ENCODE results near the gene IGF1R.
A peak's percentile ranks its signal among the peaks of the same experiment; 100 is the strongest.

IGF1R gene

GRCh38 chr15:98841419-98841970 lies 193.2 kb downstream of the IGF1R start:
- Histone ChIP-seq H3K4me1 (ENCODE audit: control insufficient read depth, insufficient read depth, low read length) (peaks cover 23% of the 10 kb centered on the region), H3K36me3 (ENCODE audit: control insufficient read depth, insufficient read depth, low read length) (no peaks in the 10 kb centered on the region), H3K9ac (ENCODE audit: low read depth, low read length) (no peak overlapping the region), H3K27me3 (ENCODE audit: control insufficient read depth, insufficient read depth, low read length) (no peaks in the 10 kb centered on the region), H3K4me3 (ENCODE audit: low read depth, low read length) (no peak overlapping the region), H3K9me3 (ENCODE audit: control insufficient read depth, insufficient read depth, low read length) (no peaks in the 10 kb centered on the region)

- H3K36me3 ChIP-seq (ENCODE audit: control insufficient read depth, insufficient read depth, low read length): no peaks in the 10 kb centered on the region
These were observed 194.0 kb downstream of the IGF1R start for GRCh38 chr15:98842192-98842972.

GRCh38 chr15:98842973-98843285 lies 194.6 kb downstream of the IGF1R start:
- Histone ChIP-seq H3K9me3 (ENCODE audit: control insufficient read depth, insufficient read depth, low read length) (no peaks in the 10 kb centered on the region), H3K4me3 (ENCODE audit: low read depth, low read length) (no peak overlapping the region), H3K36me3 (ENCODE audit: control insufficient read depth, insufficient read depth, low read length) (no peaks in the 10 kb centered on the region), H3K9ac (ENCODE audit: low read depth, low read length) (no peak overlapping the region), H3K27me3 (ENCODE audit: control insufficient read depth, insufficient read depth, low read length) (no peaks in the 10 kb centered on the region), H3K4me1 (ENCODE audit: control insufficient read depth, insufficient read depth, low read length) (peaks cover 23% of the 10 kb centered on the region)

More at GRCh38 chr15:98842192-98842972, 194.0 kb downstream of the IGF1R start:
- Histone ChIP-seq H3K9ac (ENCODE audit: low read depth, low read length) (no peak overlapping the region), H3K4me3 (ENCODE audit: low read depth, low read length) (no peak overlapping the region), H3K4me1 (ENCODE audit: control insufficient read depth, insufficient read depth, low read length) (peaks cover 23% of the 10 kb centered on the region), H3K27me3 (ENCODE audit: control insufficient read depth, insufficient read depth, low read length) (no peaks in the 10 kb centered on the region), H3K9me3 (ENCODE audit: control insufficient read depth, insufficient read depth, low read length) (no peaks in the 10 kb centered on the region)

GRCh38 chr15:98843844-98844243 lies 195.5 kb downstream of the IGF1R start:
- Histone ChIP-seq H3K9me3 (ENCODE audit: control insufficient read depth, insufficient read depth, low read length) (no peaks in the 10 kb centered on the region), H3K36me3 (ENCODE audit: control insufficient read depth, insufficient read depth, low read length) (no peaks in the 10 kb centered on the region), H3K4me1 (ENCODE audit: control insufficient read depth, insufficient read depth, low read length) (peaks cover 23% of the 10 kb centered on the region), H3K9ac (ENCODE audit: low read depth, low read length) (no peak overlapping the region), H3K27me3 (ENCODE audit: control insufficient read depth, insufficient read depth, low read length) (no peaks in the 10 kb centered on the region), H3K4me3 (ENCODE audit: low read depth, low read length) (no peak overlapping the region)

- Histone ChIP-seq H3K9ac (ENCODE audit: low read depth, low read length) (no peak overlapping the region), H3K36me3 (ENCODE audit: control insufficient read depth, insufficient read depth, low read length) (no peaks in the 10 kb centered on the region), H3K27me3 (ENCODE audit: control insufficient read depth, insufficient read depth, low read length) (no peaks in the 10 kb centered on the region), H3K4me1 (ENCODE audit: control insufficient read depth, insufficient read depth, low read length) (peaks cover 23% of the 10 kb centered on the region), H3K4me3 (ENCODE audit: low read depth, low read length) (no peak overlapping the region), H3K9me3 (ENCODE audit: control insufficient read depth, insufficient read depth, low read length) (no peaks in the 10 kb centered on the region)
These were observed 195.9 kb downstream of the IGF1R start for GRCh38 chr15:98844261-98844660.

GRCh38 chr15:98845138-98845884 lies 197.0 kb downstream of the IGF1R start:
- Histone ChIP-seq H3K27me3 (ENCODE audit: control insufficient read depth, insufficient read depth, low read length) (no peaks in the 10 kb centered on the region), H3K9ac (ENCODE audit: low read depth, low read length) (no peak overlapping the region), H3K36me3 (ENCODE audit: control insufficient read depth, insufficient read depth, low read length) (no peaks in the 10 kb centered on the region), H3K4me3 (ENCODE audit: low read depth, low read length) (no peak overlapping the region), H3K4me1 (ENCODE audit: control insufficient read depth, insufficient read depth, low read length) (peaks cover 24% of the 10 kb centered on the region), H3K9me3 (ENCODE audit: control insufficient read depth, insufficient read depth, low read length) (no peaks in the 10 kb centered on the region)

- no peaks in the 10 kb centered on the region for H3K9me3 ChIP-seq (ENCODE audit: control insufficient read depth, insufficient read depth, low read length)
- no peak overlapping the region for H3K9ac ChIP-seq (ENCODE audit: low read depth, low read length)
- no peaks in the 10 kb centered on the region for H3K36me3 ChIP-seq (ENCODE audit: control insufficient read depth, insufficient read depth, low read length)
- no peaks in the 10 kb centered on the region for H3K27me3 ChIP-seq (ENCODE audit: control insufficient read depth, insufficient read depth, low read length)
- peak overlapping the region; percentile 50 for H3K4me3 ChIP-seq (ENCODE audit: low read depth, low read length)
- peaks cover 31% of the 10 kb centered on the region for H3K4me1 ChIP-seq (ENCODE audit: control insufficient read depth, insufficient read depth, low read length)
These were observed 202.7 kb downstream of the IGF1R start for GRCh38 chr15:98850961-98851572.

GRCh38 chr15:98853161-98853560 lies 204.8 kb downstream of the IGF1R start:
- peak overlapping the region; percentile 64 for H3K4me3 ChIP-seq (ENCODE audit: low read depth, low read length)
- H3K27me3 ChIP-seq (ENCODE audit: control insufficient read depth, insufficient read depth, low read length): no peaks in the 10 kb centered on the region
- H3K4me1 ChIP-seq (ENCODE audit: control insufficient read depth, insufficient read depth, low read length): peaks cover 33% of the 10 kb centered on the region
- no peaks in the 10 kb centered on the region for H3K9me3 ChIP-seq (ENCODE audit: control insufficient read depth, insufficient read depth, low read length)
- no peaks in the 10 kb centered on the region for H3K36me3 ChIP-seq (ENCODE audit: control insufficient read depth, insufficient read depth, low read length)
- H3K9ac ChIP-seq (ENCODE audit: low read depth, low read length): no peak overlapping the region

- no peaks in the 10 kb centered on the region for H3K9me3 ChIP-seq (ENCODE audit: control insufficient read depth, insufficient read depth, low read length)
- no peaks in the 10 kb centered on the region for H3K36me3 ChIP-seq (ENCODE audit: control insufficient read depth, insufficient read depth, low read length)
- H3K4me3 ChIP-seq (ENCODE audit: low read depth, low read length): peak overlapping the region; percentile 64
- H3K9ac ChIP-seq (ENCODE audit: low read depth, low read length): no peak overlapping the region
- H3K4me1 ChIP-seq (ENCODE audit: control insufficient read depth, insufficient read depth, low read length): peaks cover 38% of the 10 kb centered on the region
- no peaks in the 10 kb centered on the region for H3K27me3 ChIP-seq (ENCODE audit: control insufficient read depth, insufficient read depth, low read length)
These were observed 205.5 kb downstream of the IGF1R start for GRCh38 chr15:98853617-98854420.

GRCh38 chr15:98854496-98854895 lies 206.2 kb downstream of the IGF1R start:
- H3K4me3 ChIP-seq (ENCODE audit: low read depth, low read length): no peak overlapping the region
- no peak overlapping the region for H3K9ac ChIP-seq (ENCODE audit: low read depth, low read length)
- H3K36me3 ChIP-seq (ENCODE audit: control insufficient read depth, insufficient read depth, low read length): no peaks in the 10 kb centered on the region
- no peaks in the 10 kb centered on the region for H3K27me3 ChIP-seq (ENCODE audit: control insufficient read depth, insufficient read depth, low read length)
- H3K4me1 ChIP-seq (ENCODE audit: control insufficient read depth, insufficient read depth, low read length): peaks cover 38% of the 10 kb centered on the region
- H3K9me3 ChIP-seq (ENCODE audit: control insufficient read depth, insufficient read depth, low read length): no peaks in the 10 kb centered on the region
